NOMO-1 (cell line): Measurements from ENCODE around the gene CPEB2.
A peak's percentile ranks its signal among the peaks of the same experiment; 100 is the strongest.

Experiments
- DNase-seq, 2 experiments: peaks; one replicate each; lab custom pipeline; 2025; ENCODE audit not compliant: unreplicated experiment in 2 of 2; lab: John Stamatoyannopoulos, UW

Gene CPEB2

DNA sequence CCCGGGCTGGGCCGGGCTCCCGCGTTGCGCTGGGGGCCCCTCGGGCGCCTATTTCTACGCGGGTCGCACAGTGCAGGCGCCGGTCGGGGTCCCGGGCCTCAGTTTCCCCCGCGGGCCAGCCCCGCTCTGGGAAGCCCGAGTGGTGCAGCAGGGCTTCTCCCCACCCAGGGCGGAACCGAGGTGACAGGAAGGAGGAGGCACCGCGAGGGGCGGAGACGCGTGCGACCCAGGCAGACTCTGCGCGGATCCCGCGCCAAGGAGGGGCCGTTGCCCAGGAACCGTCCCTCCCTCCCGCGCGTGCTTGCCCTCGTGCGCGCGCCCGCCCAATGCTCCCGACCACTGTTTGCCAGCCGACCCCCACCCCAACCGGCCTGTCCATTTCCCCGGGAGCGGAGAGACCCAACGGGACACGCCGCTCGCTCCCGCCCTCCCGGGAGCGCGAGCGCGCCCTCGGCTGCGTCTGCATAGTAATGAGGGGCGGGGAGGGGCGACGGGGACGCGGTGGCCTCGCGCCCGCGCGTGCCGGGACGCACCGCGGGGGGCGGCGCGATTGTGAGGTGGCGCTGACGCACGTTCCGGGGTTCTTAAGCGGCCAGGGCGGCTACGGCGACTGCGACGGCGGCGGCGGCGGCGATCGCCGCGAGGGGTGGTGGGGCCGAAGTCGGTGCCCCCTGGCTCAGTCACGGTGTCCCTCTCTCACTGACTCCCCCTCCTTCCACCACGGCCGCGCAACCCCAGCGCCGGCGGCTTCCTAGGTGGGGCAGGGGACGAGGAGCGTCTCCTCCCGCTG lies at the start of gene CPEB2:
Gene CPEB2, plus strand, starts transcription at position 613 of the 790 bp plus-strand sequence. CDS start 193 bp downstream, outside the sequence.
- peak; percentile 94 to 98 for DNase-seq

DNA sequence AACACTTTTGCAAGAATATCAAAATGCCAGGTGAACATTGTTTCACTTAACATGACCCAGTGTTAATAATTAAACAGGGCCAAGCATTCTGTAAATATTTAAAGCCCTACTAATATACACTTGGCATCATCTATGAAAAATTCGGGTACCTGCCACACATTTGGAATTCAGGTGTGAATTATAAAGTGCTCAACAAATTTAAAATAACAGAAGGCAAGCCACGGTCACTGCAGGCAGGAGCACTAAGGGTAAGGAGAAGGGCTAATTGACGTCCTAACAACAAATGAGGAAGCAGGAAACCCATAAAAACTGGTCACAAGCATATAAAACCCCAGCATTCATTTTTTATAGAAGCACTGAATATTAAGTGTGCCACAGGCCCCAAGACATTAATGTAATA lies 43.8 kb upstream of the CPEB2 start:
- DNase-seq = peak in 1 of 2 experiments; percentile 13

DNA sequence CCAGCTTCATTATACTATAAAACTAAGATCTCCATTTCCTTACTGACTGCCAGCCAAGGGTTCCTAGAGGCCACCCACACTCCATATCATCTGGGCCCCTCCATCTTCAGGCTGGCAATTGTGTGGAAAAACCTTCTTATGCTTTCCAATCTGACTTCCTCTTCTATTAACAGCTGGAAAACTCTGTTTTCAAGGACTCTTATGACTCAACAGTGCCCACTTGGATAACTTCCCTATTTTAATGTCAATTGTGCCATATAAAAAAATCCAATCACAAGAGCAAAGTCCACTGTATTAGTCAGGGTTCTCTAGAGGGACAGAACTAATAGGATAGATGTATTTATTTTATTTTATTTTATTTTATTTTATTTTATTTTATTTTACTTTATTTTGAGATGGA lies 41.0 kb upstream of the CPEB2 start:
- peak in 1 of 2 experiments; percentile 5 for DNase-seq

DNA sequence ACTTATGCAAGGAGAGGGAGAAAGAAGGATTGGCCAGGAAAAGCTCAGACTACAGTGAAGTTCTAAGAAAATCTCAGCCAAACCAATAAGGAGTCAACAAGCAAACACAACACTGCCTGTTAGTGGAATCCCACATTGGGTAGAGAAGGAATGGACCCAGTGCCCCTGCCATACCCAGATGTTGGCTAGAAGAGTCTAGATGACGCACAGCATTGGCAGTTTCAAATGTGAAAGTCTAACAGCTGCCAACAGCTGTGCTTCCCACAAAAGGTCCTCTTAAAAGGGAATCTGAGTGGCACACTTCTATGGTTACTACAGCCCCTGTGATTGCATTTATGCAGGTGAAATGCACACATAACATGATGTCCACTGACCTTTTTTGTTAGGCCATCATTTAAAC lies 37.2 kb upstream of the CPEB2 start:
- DNase-seq = no peak

DNA sequence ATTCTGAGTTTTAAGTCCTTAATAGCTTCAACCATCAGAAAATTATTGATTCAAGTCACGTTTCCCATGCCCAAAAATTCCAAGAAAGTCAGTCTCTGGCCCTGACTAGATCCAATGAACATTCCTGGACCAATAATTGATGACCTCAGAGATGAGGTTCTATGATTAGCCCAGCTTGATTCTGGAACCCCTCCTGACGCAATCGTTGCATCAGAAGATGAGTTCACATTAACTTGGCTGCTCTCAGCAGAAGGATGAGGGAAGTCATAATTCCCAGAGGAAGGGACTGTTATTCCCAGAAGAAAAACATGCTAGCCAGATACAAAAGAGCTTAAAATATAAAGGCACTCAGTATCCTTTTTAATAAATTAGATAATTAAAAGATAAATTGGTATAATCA lies 34.3 kb upstream of the CPEB2 start:
- no peak for DNase-seq

DNA sequence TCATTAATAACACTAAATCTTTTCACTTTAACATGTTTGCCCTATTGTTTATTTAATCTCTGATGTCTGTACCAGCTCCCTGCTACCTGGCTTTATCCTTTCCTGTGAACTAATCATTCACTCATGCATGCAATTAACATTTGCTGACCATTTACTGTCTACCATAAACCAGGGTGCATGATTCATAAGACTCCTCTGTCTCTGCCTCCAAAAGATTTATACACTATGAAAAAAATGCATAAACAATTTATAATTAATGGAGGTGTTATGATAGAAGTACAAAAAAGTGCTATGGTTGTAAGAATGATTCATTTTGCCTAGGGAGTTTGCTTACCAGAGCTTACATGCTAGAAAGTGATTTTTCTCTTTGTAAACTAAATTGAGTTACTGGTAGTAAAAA lies 24.5 kb upstream of the CPEB2 start:
- DNase-seq = no peak

DNA sequence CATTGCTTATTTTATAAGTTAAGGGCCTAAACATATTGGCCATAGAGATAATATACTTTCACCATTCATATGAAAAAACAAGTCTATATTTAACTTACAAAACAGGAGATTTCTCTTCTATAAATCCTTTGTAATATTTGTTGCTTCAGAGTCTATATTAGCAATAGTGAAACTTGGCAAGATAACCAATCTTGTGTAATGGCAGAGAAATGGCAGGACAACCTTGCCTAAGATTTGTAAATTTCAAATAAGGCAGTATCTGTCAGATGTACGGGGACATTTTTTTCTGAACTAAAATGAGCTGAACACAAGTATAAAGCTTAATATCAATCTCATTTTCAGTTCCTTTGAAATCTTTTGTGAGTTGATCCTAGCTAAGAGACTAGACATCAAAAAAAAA lies 17.8 kb upstream of the CPEB2 start:
- no peak for DNase-seq

DNA sequence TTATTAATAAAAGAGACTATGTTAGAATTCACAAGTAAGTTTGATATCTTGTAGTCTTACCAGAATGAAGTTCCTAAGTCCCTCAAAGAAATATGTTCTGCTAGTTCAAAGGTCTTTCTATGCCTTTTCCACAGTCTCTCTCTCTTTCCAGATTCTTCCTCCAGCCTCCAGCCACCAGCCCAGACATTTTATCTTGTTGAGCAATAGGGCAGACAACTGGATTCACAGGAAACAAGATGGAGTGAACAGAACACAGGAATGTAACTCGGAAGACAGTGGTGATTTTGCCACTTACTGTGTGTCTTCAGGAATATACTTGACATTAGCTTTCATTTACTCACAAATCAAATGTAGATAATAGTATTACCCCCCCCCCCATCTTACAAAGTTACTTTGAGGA lies 17.1 kb upstream of the CPEB2 start:
- DNase-seq = no peak

DNA sequence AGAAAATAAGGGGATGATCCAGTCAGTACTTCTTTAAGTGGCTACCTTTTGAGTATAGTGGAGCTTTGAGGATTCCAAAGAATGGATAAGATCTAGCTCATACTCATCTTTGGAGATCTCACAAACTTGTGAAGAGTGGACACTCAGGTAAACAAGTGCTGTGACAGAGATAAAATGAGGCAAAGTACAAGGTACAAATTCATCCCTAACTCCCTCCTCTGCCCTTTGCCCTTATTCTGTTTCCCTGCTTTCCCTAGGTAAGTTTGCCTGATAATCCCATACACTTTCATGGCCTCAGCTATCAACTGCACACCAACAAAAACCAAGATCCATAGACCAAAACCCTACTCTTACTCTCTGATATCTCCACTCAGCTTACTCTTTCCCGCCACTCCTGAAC lies 16.4 kb upstream of the CPEB2 start:
- DNase-seq = no peak

DNA sequence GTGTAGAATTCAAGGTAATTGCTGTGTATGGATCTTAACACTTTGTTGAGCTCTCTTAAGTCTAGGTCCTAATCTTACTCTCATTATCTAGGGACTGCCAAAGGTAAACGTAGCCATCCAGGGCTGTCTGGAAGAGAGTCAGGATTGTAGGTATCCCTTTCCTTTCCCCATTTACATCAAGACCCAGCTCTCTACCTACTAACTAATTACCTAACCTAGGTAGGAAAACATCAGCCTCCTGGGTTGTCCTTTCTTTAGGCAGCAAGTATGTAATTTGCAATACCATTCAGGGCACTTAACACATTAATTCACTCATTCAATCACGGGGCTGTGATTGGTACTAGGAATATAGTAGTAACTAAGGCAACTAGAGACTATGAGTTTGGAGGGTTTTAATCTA lies 15.2 kb upstream of the CPEB2 start:
- DNase-seq = no peak

DNA sequence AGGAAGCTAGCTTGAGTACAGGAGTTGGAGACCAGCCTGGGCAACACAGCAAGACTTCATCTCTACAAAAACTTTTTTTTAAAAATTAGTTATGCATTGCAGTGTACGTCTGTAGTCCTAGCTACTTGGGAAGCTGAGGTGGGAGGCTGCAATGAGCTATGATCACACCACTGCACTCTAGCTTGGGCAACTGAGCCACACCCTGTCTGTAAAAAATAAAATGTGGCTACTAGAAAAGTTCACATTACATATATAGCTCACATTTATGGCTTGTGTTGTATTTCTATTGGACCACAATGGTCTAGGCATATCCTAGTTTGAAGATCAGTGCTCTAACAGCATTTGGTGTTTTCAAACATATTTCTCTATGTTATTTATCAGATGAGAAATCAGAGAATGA lies 11.8 kb upstream of the CPEB2 start:
- no peak for DNase-seq

DNA sequence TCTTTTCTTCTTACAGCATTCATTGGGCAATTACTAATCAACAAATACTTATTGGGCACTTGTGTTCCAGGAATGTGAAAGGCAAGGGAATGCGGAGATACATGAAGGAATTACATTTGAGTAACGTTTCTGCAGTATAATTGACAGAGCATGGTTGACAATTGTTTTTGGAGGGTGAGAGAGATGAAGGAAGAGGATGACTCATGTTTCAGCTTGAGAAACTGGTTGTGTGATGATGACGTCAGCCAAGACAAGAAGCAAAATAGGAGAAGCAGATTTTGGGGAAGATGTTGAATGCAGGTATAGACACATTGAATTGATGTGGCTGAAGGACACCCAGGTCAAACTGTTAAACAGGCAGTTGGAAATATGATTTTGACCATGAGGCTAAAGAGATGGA lies 8.0 kb upstream of the CPEB2 start:
- peak; percentile 26 to 87 for DNase-seq

DNA sequence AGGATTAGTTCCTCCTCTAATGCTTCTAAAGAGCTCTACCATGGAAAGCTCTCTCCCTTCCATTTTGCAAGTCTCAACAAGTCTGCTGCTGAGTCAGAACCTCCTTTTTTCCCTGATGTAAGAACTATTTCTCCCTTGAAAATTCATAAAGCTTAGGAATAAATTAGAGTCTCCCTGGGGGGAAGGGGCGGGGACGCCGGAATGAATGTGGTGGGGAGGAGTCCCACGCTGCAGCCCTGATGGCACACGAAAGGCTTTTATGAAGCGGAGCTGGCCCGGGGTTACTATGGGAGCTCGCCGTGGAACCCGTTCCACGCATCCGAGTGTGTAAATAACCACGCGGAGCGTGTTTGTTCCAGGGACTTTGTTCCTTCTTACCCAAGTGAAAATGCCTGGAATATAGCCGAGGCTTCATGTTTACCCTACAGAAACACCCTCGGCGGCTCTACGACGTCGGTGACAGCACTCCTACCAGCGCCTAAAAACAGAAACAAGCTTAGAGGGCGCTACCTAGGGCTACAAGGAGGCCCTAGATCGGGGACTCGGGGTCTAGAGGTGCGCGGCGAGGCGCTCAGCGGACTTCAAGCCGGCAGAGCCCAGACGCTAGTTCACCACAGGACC lies 923 bp upstream of the CPEB2 start:
- peak; percentile 61 to 62 for DNase-seq

DNA sequence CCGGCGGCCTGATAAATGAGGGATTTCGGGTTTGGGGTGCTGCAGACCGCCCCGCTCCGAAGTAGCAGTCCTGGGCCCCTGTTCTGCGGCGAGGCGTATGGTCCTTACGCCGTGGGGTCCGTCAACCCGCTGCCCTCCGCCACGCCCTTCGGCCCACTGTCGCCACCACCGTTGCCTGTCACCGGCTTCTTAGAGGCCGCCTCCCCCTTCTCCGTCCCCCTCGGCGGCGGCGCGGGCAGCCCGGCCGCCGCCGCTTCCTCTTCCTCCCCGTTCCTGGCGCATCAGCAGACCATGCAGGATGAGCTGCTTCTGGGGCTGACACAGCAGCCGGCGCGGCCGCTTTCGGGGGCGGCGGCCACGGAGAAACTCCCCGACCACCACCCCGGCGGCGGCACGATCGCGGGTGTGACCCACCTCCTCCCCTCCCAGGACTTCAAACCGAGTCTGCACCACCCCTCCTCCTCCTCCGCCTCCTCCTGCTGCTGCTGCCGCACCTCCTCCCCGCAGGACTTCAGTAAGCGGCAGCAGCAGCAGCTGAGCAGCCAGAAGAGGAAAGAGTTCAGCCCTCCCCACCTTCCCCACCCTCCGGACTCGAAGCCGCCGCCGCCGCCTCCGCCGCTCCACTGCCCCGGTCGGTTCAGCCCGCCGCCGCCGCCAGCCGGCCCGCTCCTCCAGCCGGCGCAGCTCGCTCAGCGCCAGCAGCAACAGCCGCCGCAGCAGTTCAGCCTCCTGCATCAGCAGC lies 549 bp downstream of the CPEB2 start:
- DNase-seq = peak; percentile 74 to 84

DNA sequence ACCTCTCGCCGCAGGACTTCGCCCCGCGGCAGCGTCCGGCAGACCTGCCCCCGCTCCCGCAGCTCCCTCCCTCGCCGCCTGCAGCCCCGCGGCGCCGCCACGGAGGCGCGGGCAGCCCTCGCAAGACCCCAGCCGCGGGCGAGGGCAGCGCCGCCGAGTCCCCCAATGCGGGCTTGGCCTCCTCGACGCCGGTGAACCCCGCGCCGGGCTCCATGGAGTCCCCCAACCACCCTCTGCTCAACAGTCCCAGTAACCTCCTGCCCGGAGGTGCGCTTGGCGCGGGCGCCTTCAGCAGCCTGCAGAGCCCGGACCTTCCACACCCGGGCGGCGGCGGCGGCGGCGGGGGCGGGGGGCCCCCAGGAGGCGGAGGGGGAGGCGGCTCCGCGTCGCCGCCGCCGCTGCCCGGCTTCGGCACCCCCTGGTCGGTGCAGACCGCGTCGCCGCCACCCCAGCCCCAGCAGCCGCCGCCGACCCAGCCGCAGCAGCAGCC lies 1.2 kb downstream of the CPEB2 start:
- no peak for DNase-seq

DNA sequence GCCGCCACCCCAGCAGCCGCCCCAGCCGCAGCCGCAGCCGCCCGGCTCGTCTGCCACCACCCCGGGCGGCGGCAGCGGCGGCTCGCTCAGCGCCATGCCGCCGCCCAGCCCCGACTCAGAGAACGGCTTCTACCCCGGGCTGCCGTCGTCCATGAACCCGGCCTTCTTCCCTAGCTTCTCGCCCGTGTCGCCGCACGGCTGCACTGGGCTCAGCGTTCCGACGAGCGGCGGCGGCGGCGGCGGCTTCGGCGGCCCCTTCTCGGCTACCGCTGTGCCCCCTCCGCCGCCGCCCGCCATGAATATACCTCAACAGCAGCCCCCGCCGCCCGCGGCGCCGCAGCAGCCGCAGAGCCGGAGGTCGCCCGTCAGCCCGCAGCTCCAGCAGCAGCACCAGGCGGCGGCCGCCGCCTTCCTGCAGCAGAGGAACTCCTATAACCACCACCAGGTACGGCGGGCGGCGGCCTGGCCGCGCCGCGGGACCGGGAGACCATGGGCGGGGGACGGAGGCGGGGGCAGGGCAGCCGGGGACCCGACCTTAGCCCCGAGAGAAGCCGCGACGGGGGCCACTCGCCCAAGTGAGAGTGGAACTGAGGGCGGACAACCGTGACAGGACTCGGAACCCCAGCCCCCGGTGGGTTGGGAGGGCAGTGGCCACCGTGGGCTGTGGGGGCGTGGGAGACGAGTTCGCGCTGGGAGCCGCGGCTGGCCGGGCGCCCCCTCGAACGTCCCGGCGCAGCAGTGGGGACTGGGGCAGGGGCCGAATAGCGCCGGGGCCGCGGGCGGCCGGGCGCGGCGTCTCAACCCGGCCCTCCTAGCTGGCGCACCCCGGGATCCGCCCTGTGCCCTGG lies 1.8 kb downstream of the CPEB2 start:
- peak in 1 of 2 experiments; percentile 24 for DNase-seq

DNA sequence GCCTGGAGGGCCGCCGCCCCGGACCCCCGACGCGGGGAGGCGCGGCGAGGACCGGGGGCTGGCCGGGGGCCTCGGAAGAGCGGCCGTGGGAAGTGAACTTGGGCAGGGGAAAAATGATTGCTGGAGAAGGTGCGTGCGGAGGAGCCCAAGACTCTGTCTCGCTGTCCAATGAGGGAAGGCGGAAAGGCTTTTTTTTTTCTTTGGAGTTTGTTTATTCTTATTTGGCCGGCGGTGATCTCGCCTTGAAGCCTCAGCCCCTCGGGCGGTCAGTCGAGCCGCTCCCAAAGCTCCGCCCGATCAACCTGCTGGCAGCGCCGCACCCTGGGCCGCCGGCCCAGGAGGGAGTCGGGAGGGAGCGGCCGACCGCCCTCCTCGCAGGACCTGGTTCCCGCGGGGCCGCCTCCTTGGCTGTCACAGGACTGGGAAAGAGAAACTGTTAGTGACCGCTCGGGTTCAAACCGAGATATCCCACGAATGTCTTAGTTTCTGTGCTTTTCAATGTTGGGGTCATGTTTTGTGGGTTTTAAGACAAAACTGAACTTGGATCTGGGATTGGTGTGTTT lies 2.5 kb downstream of the CPEB2 start:
- DNase-seq = peak; percentile 38 to 50

DNA sequence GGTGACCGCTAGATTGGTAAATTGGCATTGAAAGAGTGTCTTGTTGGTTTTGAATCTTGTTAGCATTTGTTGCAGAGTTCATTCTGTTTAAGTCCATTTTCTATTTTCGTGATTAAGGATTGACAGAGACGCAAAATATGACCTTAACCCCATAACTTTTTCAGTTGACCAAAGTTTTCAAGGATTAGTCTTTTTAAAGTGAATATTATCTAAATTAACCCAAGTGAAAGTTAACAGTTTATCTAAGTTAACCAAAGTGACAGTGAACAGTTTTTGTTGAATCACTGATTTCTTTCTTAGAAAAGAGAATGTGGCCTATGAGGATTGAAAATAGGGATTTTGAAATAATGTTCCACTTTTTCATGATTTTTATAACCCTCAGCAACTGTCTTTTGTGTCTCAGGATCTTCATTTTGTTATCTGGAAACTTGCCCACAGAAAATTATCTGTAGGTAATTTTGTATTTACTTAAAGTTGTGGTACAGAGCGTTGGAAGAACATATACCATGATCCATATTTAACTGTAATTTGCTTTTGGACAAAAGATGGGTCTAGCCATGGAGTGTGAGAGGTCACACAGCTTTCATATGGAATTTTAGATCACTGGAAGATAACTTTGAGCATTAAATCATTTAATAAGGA lies 3.3 kb downstream of the CPEB2 start:
- DNase-seq = no peak

DNA sequence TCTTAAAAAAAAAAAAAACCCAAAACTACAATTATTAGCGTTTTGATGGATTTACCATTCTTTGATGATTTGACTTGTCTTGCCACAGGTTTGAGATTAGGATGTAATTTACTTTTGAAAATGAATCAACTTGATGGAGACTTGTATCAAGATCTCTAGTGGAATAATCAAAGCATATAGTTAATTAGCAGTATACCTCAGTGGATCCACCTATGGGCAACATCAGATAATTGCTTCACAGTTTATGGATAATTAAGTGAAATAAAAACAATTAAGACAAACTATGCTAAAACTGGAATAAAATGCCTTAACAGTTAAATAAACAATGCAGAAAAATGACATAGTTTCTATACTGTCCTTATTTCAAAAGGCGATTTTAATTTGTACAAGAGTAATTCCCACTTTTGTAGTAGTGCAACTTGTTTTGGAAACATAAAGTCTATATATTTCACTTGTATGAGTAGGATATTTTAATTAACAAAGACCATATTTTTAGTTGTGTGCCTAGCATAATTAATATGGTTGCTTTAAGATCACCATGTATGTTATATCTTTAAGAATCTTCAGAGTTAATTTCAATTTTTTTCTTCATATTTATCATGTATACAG lies 4.2 kb downstream of the CPEB2 start:
- DNase-seq = no peak
